C4-2B (cell line): ENCODE results near the gene ZP1.

Experiments
- ZFX ChIP-seq: fragments of 450-650 bp; IDR thresholded peaks from 2 replicates; pipeline ENCODE4 v1.6.1; 2017
- TF ChIP-seq, protein P1 (sequence below): fragments of 450-650 bp; conservative IDR thresholded peaks from 2 replicates; pipeline ENCODE4 v1.5.1; 2017; ENCODE audit warnings: mild to moderate bottlenecking

DNA sequence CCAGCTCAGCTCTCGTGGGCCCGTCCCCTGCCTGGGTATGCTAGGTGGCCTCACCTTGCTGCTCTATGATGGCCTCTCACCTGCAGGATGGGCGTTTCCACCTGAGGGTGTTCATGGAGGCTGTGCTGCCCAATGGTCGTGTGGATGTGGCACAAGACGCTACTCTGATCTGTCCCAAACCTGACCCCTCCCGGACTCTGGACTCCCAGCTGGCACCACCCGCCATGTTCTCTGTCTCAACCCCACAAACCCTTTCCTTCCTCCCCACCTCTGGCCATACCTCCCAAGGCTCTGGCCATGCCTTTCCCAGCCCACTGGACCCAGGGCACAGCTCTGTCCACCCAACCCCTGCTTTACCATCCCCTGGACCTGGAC is 2.1 kb downstream of the ZP1 start:
- TF ChIP-seq, protein P1, sequence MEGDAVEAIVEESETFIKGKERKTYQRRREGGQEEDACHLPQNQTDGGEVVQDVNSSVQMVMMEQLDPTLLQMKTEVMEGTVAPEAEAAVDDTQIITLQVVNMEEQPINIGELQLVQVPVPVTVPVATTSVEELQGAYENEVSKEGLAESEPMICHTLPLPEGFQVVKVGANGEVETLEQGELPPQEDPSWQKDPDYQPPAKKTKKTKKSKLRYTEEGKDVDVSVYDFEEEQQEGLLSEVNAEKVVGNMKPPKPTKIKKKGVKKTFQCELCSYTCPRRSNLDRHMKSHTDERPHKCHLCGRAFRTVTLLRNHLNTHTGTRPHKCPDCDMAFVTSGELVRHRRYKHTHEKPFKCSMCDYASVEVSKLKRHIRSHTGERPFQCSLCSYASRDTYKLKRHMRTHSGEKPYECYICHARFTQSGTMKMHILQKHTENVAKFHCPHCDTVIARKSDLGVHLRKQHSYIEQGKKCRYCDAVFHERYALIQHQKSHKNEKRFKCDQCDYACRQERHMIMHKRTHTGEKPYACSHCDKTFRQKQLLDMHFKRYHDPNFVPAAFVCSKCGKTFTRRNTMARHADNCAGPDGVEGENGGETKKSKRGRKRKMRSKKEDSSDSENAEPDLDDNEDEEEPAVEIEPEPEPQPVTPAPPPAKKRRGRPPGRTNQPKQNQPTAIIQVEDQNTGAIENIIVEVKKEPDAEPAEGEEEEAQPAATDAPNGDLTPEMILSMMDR, result no peak
- TF ChIP-seq ZFX, result no peak
